22Rv1 (cell line): ENCODE data around the gene TERT.

ENCODE experiments used
- H3K27ac ChIP-seq: fragments of 450-650 bp; 2 replicates; pipeline ENCODE4 v1.5.1; 2017
- ZFX ChIP-seq: fragments of 450-650 bp; IDR thresholded peaks from 2 replicates; pipeline ENCODE4 v1.6.1; 2017; ENCODE audit warnings: antibody characterized with exemption, borderline replicate concordance
- TF ChIP-seq, protein P1 (sequence below): fragments of 450-650 bp; IDR thresholded peaks from 2 replicates; pipeline ENCODE4 v1.5.1; 2017; ENCODE audit warnings: mild to moderate bottlenecking

Gene TERT

DNA sequence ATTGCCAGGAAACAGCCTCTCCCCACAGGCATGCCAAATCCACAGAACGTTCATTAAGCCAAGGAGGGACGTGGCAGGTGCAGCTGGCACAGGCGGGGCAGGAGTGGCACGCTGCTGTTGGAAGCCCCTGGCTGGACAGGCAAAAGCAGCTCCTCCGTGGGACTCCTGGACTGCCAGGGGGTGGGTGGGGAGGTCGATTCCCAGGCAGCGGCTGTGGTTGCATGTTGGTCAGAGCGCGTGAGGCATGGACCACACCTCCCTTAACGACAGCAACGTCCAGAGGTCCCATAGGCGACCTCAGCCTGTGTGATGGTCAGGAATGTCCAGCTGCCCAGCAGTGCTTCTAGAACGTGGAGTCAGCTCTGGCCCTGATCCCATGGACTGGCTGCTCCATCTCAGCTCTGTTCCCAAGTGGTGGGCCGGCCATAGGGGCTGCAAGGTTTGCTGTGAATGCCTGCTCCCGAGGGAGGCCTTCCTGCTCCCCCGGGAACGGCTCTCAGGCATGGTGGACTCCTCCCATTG is 86.6 kb downstream of the TERT start:
- TF ChIP-seq, protein P1, sequence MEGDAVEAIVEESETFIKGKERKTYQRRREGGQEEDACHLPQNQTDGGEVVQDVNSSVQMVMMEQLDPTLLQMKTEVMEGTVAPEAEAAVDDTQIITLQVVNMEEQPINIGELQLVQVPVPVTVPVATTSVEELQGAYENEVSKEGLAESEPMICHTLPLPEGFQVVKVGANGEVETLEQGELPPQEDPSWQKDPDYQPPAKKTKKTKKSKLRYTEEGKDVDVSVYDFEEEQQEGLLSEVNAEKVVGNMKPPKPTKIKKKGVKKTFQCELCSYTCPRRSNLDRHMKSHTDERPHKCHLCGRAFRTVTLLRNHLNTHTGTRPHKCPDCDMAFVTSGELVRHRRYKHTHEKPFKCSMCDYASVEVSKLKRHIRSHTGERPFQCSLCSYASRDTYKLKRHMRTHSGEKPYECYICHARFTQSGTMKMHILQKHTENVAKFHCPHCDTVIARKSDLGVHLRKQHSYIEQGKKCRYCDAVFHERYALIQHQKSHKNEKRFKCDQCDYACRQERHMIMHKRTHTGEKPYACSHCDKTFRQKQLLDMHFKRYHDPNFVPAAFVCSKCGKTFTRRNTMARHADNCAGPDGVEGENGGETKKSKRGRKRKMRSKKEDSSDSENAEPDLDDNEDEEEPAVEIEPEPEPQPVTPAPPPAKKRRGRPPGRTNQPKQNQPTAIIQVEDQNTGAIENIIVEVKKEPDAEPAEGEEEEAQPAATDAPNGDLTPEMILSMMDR, result no peak
- no peak for TF ChIP-seq ZFX
- H3K27ac ChIP-seq, result no peak overlapping the region

DNA sequence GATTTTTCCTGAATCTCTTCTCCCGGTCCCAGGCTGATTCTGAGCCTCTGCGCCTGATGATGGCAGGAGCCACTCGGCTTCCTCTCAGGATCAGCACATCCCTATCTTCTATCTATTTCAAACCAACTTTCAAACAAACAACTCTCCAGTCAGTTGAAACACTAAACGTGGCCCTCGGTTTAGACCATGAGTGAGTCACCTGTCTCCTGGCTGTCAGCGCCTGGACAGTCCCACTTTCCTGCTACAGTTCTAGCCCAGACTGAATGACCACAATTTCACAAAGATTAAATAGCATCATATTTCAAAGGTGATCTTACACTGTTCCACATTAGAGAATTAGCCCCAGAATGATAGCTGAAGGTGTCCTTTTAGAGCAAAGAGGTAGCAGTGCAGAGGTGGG is 87.3 kb downstream of the TERT start:
- TF ChIP-seq ZFX, result no peak
- TF ChIP-seq, protein P1, result no peak
- no peak overlapping the region for H3K27ac ChIP-seq

DNA sequence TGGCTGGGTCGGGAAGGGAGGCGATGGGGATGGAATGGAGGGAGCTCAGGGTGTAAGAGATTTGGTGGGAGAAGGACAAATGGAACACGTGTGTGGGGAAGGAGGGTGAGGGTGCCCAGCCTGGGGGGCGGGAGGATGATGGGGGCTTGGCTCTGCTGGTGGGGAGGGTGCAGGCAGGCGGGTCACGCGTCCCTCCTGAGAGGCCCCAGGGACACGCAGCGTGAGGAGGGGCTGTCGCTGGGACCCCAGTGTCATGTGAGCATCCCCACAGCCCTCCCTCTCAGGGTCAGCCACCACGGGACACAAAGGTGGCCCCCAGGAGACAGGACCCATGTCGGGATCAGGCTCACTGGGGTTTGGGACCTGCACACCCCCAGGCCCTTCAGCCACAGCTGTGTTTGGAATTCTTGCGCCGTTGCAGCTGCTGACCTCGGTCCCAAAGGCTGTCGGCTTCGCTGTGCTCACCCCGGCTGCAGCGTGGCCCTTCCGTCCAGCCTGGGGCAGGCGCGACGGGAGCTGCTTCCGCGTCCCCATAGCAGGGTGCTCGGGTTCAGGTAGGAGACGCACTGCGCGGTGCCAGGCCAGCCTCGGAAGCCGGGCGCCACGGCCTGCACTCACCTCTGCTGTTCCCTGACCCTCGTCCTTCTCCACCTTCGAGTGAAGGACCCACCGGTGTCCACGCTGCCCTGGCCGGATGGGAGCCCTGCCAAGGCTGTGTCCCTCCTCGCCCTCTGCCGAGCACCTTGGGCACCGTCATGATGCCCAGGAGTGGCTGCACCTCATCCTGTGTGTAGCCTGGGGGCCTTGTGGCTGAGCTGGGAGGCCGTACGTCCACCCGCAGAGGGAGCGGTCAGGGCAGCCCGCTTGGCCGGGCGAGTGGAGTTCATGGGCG is 88.1 kb downstream of the TERT start:
- TF ChIP-seq, protein P1, result no peak
- TF ChIP-seq ZFX, result no peak
- no peak overlapping the region for H3K27ac ChIP-seq

DNA sequence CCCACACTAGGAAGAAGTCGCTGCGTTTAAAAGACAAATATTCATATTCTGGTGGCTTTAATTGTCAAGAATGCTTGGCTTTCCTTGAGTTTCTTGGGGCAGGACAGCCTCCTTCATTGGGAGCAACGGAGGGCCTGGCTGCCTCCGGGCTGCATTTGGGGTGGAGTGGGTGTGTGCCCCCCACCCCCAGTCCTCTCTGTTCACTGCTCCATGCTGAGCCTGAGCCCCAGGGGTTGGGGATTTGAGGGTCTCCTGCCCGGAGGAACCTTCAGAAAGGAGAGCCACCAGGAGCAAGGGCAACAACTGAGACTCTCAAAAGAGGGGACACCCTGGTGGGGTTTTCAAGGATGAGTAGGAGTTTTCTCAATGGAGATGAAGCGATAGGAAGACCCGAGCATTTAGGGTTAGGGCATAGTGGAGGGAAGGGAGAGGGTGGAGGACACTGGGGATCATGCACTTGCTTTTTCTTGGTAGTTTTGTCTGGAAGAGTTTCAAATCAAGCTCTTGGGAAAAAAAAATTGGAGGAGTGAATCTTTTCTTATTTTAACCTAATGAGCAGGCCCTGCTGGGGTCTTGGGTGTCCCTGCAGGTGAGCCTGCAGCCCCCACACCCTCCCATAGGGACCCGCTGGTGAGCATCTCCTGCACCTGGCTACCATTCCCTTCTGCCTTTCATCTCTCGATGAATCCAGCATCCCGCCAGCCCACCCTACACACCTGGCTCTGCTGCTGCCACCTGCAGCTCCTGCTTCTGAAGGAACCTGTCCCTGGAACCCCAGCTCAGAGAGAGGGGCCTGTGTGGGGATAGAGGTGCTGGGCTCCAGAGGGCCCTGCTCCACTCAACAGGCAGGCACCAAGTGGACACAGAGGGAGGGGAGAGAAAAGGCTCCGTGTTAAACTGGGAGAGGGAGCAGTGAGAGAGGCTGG is 89.3 kb downstream of the TERT start:
- H3K27ac ChIP-seq, result no peak overlapping the region
- TF ChIP-seq ZFX, result no peak
- TF ChIP-seq, protein P1, result no peak

DNA sequence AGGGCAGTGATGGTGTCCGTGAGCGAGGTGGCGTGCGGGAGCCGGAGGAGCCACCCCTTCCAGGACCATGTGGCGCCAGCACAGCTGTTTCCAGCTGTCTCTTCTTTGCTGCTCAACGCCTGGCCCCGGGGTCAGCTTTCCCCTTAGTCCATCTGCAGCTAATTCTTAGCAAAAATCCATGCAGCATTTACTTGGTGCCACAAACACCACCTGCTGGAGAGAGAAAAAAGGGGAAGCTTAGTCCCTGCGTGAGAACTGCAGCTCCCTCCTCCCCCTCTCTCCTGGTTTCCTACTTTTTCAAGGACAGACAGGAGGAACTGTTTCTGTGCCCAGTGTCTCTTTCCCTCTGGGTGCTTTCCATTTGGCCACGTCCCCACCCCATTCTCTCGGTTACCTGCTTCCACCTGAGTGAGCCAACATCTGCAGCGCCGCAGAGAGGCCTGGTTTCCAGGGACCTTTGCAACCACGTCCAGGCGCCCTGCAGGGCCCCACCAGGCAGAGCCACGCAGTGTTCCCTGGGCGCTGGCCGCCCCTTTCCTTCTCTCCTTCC is 90.1 kb downstream of the TERT start:
- TF ChIP-seq ZFX, result no peak
- TF ChIP-seq, protein P1, result peak; percentile 43
- H3K27ac ChIP-seq, result no peak overlapping the region

DNA sequence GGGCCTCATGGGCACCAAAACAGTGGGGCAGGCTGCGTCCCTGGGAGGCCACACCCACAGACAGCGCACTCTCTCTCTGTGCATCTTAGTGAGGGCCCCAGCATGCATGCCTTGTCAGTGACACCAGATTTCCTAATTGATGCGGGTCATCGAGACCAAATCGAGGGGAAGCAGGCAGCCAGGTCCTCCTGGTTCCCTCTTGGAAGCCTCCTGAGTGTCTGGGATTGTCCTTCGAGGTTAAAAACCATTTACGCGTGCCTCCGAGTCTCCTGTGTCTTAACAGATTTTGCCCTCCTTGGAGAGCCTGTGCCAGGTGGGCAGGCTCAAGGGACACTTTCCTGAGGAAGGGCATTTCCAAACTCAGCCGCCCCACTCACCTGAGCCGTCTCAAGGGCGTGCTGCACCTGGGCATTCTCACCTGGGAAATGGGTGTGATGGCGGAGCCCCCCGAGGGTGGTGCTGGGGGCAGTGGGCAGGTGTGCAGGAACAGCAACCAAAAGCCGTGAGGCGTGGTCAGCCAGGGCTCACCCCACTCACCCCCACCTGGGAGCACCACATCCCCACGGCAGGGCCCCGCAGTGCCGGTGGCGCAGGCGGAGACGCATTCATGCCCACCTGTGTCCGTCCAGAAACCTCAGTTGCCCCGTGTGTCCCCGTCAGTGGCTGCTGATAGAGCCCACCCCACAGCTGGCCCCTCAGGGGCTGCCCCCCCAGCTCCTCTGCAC is 90.7 kb downstream of the TERT start:
- TF ChIP-seq, protein P1, result no peak
- no peak for TF ChIP-seq ZFX
- H3K27ac ChIP-seq, result no peak overlapping the region
